Adipocyte (in vitro differentiated cells): ENCODE results near the gene CNTN5.
"Not testable (repeated sequence)": the region's sequence is repeated elsewhere in the genome, so short reads cannot be mapped to it uniquely, and the experiment has no call there.

Experiments
- DNase-seq: peaks from one replicate; pipeline ENCODE4 v3.0.0-alpha.2; 2015; ENCODE audit warnings: low read depth
- H3K27me3 ChIP-seq: replicated peaks from 2 replicates; pipeline ENCODE4 v1.7.0; 2013; ENCODE audit warnings: mild to moderate bottlenecking, low read length, moderate library complexity; ENCODE audit not compliant: control insufficient read depth, insufficient read depth
- H3K36me3 ChIP-seq: 2 replicates; pipeline ENCODE4 v1.7.0; 2013; ENCODE audit warnings: low read length, mild to moderate bottlenecking, moderate library complexity; ENCODE audit not compliant: control insufficient read depth, insufficient read depth, severe bottlenecking
- H3K4me1 ChIP-seq: 2 replicates; pipeline ENCODE4 v1.7.0; 2013; ENCODE audit warnings: mild to moderate bottlenecking, low read length, moderate library complexity; ENCODE audit not compliant: control insufficient read depth, insufficient read depth
- H3K4me3 ChIP-seq: 2 replicates; pipeline ENCODE4 v1.7.0; 2013; ENCODE audit warnings: mild to moderate bottlenecking, low read length, moderate library complexity
- H3K9ac ChIP-seq: 2 replicates; pipeline ENCODE4 v1.7.0; 2013; ENCODE audit warnings: mild to moderate bottlenecking, low read length, moderate library complexity
- H3K9me3 ChIP-seq: 2 replicates; pipeline ENCODE4 v1.7.0; 2013; ENCODE audit warnings: mild to moderate bottlenecking, low read length, moderate library complexity; ENCODE audit not compliant: control insufficient read depth

CNTN5 gene

DNA sequence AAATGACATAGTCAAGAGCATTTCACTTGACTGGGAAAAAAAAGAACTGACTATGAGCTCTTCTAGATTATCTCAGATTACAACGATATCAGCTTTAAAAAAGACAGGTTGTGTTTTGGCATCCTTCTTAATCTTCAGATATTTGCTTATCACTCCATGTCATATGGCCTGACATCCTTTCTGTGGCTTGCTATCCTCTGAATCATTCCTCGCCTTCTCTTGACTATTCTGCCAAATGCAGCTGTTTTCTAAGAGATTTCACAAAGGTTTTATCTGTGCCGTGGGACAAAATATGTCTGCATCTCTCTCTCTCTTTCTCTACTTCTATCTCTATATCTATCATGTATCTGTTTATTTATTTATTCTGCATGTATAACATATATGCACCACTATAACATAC lies 746.1 kb downstream of the CNTN5 start:
- no peaks in the 10 kb centered on the region for H3K27me3 ChIP-seq
- H3K9me3 ChIP-seq = no peaks in the 10 kb centered on the region
- no peak overlapping the region for H3K4me3 ChIP-seq
- no peak overlapping the region for H3K9ac ChIP-seq
- H3K36me3 ChIP-seq = no peaks in the 10 kb centered on the region
- DNase-seq = no peak
- H3K4me1 ChIP-seq = no peaks in the 10 kb centered on the region

GRCh38 chr11:99773646-99774045 lies 752.9 kb downstream of the CNTN5 start:
- no peaks in the 10 kb centered on the region for H3K9me3 ChIP-seq
- no peaks in the 10 kb centered on the region for H3K36me3 ChIP-seq
- peak; percentile 13 for DNase-seq
- H3K27me3 ChIP-seq = no peaks in the 10 kb centered on the region
- H3K9ac ChIP-seq = no peak overlapping the region
- H3K4me3 ChIP-seq = no peak overlapping the region
- no peaks in the 10 kb centered on the region for H3K4me1 ChIP-seq

DNA sequence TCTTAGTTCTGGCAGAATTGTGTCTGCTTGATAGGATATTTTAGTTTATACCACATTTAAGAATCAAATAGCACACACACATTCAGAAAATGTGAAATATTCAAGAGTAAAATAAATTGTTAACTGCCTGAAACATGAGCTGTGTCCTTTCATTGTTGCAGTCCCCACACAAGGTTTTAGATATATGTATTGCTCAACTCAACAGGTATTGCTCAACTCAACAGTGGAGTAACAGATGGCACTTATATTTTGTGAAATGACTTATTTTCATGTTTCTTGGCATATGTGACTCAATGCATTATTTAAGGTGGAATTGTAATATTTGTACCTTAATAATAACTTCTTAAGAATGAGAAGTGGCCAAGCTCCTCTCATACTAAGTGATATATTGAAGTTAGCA lies 760.3 kb downstream of the CNTN5 start:
- Histone ChIP-seq H3K4me3 (no peak overlapping the region), H3K27me3 (no peaks in the 10 kb centered on the region), H3K36me3 (no peaks in the 10 kb centered on the region), H3K9me3 (no peaks in the 10 kb centered on the region), H3K4me1 (no peaks in the 10 kb centered on the region), H3K9ac (no peak overlapping the region)
- DNase-seq = peak; percentile 22

- no peak for DNase-seq
- no peaks in the 10 kb centered on the region for H3K4me1 ChIP-seq
- peaks cover 7% of the 10 kb centered on the region for H3K9me3 ChIP-seq
- H3K27me3 ChIP-seq = no peaks in the 10 kb centered on the region
- no peaks in the 10 kb centered on the region for H3K36me3 ChIP-seq
- no peak overlapping the region for H3K9ac ChIP-seq
- no peak overlapping the region for H3K4me3 ChIP-seq
Observed at GRCh38 chr11:99791354-99791753, 770.6 kb downstream of the CNTN5 start.

DNA sequence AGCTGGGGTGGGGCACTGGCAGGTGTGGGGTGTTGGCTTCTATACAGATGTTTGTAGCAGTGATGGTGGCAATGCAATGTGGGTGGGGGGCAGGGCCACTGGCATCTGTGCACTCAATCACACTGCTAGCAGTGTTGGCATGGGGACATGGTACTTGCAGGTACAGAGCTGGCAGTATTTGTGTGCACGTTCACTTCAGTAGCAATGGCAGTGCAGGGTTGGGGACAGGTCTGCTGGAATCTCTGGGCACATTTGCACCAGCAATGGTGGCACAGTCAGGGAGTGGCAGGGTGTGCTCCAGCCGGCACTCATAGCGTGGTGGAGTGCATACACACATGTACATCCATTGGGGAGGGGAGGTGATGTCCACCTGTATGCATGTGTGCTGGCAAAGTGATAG lies 775.2 kb downstream of the CNTN5 start:
- Histone ChIP-seq H3K27me3 (no peaks in the 10 kb centered on the region), H3K4me3 (no peak overlapping the region), H3K36me3 (no peaks in the 10 kb centered on the region), H3K4me1 (no peaks in the 10 kb centered on the region), H3K9ac (no peak overlapping the region), H3K9me3 (peaks cover 7% of the 10 kb centered on the region)
- no peak for DNase-seq

GRCh38 chr11:99803501-99803900 lies 782.8 kb downstream of the CNTN5 start:
- H3K9ac ChIP-seq = no peak overlapping the region
- no peaks in the 10 kb centered on the region for H3K36me3 ChIP-seq
- H3K9me3 ChIP-seq = no peaks in the 10 kb centered on the region
- DNase-seq = no peak
- H3K4me1 ChIP-seq = no peaks in the 10 kb centered on the region
- H3K4me3 ChIP-seq = no peak overlapping the region
- H3K27me3 ChIP-seq = no peaks in the 10 kb centered on the region

- H3K4me1 ChIP-seq = no peaks in the 10 kb centered on the region
- no peaks in the 10 kb centered on the region for H3K36me3 ChIP-seq
- no peak overlapping the region for H3K9ac ChIP-seq
- no peak for DNase-seq
- no peaks in the 10 kb centered on the region for H3K27me3 ChIP-seq
- H3K9me3 ChIP-seq = no peaks in the 10 kb centered on the region
- no peak overlapping the region for H3K4me3 ChIP-seq
Observed at GRCh38 chr11:99812516-99812915, 791.8 kb downstream of the CNTN5 start.

DNA sequence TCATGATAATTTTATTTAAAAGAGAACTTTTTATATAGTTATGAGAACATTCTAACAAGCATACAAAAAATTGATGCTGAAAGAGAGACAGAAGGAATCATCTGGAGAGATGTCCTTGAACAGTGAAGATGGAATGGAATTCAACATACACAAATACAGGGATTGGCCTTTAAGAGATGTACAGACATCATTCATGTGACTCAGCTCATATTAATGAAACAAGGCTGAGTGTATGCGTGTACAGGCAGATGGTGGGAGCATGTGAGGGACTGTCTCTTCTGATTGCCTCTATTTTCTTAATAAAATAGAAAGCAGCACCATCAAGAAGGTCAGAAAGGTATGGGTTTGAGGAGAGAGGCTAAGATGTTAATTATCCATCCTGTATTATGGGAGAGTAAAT lies 793.3 kb downstream of the CNTN5 start:
- DNase-seq = no peak
- Histone ChIP-seq H3K4me1 (no peaks in the 10 kb centered on the region), H3K9me3 (no peaks in the 10 kb centered on the region), H3K4me3 (no peak overlapping the region), H3K27me3 (no peaks in the 10 kb centered on the region), H3K36me3 (no peaks in the 10 kb centered on the region), H3K9ac (no peak overlapping the region)

DNA sequence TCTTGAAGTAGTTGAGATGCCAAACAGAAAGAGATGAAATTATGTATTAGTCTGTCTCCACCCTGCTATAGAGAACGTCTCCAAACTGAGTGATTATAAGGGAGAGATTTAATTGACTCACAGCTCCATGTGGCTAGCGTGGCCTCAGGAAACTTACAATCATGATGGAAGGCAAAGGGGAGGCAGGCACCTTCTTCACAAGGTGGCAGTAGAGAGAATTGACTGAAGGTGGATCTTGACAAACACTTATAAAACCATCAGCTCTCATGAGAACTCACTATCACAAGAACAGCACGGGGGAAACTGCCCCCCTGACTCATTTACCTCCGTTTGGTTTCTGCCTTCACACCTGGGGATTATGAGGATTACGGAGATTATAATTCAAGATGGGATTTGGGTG lies 794.0 kb downstream of the CNTN5 start:
- Histone ChIP-seq H3K27me3 (no peaks in the 10 kb centered on the region), H3K9me3 (no peaks in the 10 kb centered on the region), H3K4me1 (no peaks in the 10 kb centered on the region), H3K4me3 (no peak overlapping the region), H3K36me3 (no peaks in the 10 kb centered on the region), H3K9ac (no peak overlapping the region)
- no peak for DNase-seq

GRCh38 chr11:99818991-99819390 lies 798.2 kb downstream of the CNTN5 start:
- no peak overlapping the region for H3K9ac ChIP-seq
- H3K4me3 ChIP-seq = no peak overlapping the region
- no peaks in the 10 kb centered on the region for H3K36me3 ChIP-seq
- no peaks in the 10 kb centered on the region for H3K4me1 ChIP-seq
- no peak for DNase-seq
- H3K9me3 ChIP-seq = no peaks in the 10 kb centered on the region
- H3K27me3 ChIP-seq = no peaks in the 10 kb centered on the region

- H3K4me3 ChIP-seq = no peak overlapping the region
- no peaks in the 10 kb centered on the region for H3K27me3 ChIP-seq
- no peaks in the 10 kb centered on the region for H3K36me3 ChIP-seq
- H3K9me3 ChIP-seq = no peaks in the 10 kb centered on the region
- peak; percentile 14 for DNase-seq
- H3K4me1 ChIP-seq = no peaks in the 10 kb centered on the region
- no peak overlapping the region for H3K9ac ChIP-seq
Observed at GRCh38 chr11:99822846-99823565, 802.3 kb downstream of the CNTN5 start.

- not testable (repeated sequence) for H3K4me3 ChIP-seq, DNase-seq, H3K9me3 ChIP-seq, H3K36me3 ChIP-seq, H3K9ac ChIP-seq, H3K4me1 ChIP-seq, H3K27me3 ChIP-seq
Observed at GRCh38 chr11:99836739-99837138, 816.0 kb downstream of the CNTN5 start.
